Right lobe of liver (tissue), 4 donors: ENCODE results near the gene FHIP1A.

Experiments
- POLR2A ChIP-seq: fragments of 450-650 bp; IDR thresholded peaks from one replicate; pipeline ENCODE4 v1.6.1; 2017; ENCODE audit warnings: antibody characterized with exemption, mild to moderate bottlenecking
- TF ChIP-seq, protein P1 (sequence below), 4 donors: fragments of 200-600 bp in 3 of 4; fragments of 450-650 bp in 1 of 4; IDR thresholded peaks; one replicate each; pipeline versions ENCODE4 v1.5.1 to v1.8.0; 2016 to 2022; ENCODE audit warnings: antibody characterized with exemption in 4 of 4, mild to moderate bottlenecking in 2 of 4
- donor health status: DM: no; HTN: no; CAD: no.
- donor health status: DM: no; HTN: no; CAD: no.
- donor health status: DM: no; HTN: yes; CAD: no.

DNA sequence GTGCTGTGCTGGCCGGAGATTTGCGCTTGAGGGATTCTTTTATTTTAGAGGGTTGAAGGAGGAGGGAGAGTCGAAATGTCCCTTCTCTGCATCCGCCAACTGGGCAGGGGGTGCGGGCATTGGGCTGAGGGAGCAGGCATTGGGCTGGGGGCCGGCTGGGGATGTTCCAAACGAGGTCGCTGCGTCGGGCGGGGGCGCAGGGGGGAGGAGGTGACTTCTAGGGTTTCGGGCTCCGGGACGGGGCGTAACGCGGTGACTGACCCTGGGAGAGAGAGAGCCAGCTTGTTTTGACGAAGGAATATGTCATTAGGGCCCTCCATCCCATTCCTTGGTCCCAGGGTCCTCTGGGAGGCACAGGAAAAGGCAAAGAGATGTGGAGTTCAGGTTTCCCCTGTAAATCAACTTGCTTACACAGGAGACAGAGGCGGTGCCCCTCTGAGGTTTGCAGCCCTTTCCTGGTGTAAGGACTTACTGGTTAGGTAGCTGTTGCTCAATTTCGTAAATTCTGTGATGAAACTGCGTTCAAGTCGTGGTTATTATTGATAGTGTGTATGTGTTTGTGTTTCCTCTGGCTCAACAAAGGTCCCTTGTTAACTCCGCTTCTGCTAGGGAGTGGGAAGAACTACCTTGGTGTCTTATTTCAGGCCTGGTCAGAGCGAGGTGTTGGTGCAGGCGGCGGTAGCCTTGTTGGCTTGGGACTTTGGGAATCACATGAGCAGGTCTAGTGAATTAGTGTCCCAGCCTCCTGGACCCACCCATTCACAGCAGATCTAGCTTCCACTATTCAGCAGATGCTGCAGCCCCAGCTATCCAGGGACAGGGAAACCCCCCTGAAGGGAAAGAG lies 716 bp downstream of the FHIP1A start:
- TF ChIP-seq, protein P1, sequence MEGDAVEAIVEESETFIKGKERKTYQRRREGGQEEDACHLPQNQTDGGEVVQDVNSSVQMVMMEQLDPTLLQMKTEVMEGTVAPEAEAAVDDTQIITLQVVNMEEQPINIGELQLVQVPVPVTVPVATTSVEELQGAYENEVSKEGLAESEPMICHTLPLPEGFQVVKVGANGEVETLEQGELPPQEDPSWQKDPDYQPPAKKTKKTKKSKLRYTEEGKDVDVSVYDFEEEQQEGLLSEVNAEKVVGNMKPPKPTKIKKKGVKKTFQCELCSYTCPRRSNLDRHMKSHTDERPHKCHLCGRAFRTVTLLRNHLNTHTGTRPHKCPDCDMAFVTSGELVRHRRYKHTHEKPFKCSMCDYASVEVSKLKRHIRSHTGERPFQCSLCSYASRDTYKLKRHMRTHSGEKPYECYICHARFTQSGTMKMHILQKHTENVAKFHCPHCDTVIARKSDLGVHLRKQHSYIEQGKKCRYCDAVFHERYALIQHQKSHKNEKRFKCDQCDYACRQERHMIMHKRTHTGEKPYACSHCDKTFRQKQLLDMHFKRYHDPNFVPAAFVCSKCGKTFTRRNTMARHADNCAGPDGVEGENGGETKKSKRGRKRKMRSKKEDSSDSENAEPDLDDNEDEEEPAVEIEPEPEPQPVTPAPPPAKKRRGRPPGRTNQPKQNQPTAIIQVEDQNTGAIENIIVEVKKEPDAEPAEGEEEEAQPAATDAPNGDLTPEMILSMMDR (IDR thresholded peaks at IDR 0.05): no peak
- no peak for TF ChIP-seq POLR2A
